GM18909 (cell line): ENCODE measurements around the gene MRPL24.
"Not testable (repeated sequence)": the region's sequence is repeated elsewhere in the genome, so short reads cannot be mapped to it uniquely, and the experiment has no call there.

Source experiments
- ATAC-seq: cut with Tn5 transposase; IDR thresholded peaks from one replicate; pipeline ENCODE4 v1.9.1; 2021; ENCODE audit warnings: mild to moderate bottlenecking; ENCODE audit not compliant: unreplicated experiment, poor library complexity

Gene MRPL24

DNA sequence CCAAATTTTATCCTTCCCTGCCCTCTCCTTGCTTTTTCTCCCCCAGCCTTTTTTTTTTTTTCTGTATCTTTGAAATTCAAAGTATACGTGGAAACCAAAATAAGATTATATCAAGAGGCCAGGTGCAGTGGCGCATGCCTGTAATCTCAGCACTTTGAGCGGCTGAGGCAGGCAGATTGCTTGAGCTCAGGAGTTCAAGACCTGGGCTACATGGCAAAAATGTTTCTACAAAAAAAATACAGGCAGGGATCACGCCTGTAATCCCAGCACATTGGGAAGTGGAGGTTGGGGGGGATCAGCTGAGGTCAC, 19.9 kb upstream of the MRPL24 start:
- no peak for ATAC-seq

- no peak for ATAC-seq
Measured at GRCh38 chr1:156760092-156760795, 19.4 kb upstream of the MRPL24 start.

DNA sequence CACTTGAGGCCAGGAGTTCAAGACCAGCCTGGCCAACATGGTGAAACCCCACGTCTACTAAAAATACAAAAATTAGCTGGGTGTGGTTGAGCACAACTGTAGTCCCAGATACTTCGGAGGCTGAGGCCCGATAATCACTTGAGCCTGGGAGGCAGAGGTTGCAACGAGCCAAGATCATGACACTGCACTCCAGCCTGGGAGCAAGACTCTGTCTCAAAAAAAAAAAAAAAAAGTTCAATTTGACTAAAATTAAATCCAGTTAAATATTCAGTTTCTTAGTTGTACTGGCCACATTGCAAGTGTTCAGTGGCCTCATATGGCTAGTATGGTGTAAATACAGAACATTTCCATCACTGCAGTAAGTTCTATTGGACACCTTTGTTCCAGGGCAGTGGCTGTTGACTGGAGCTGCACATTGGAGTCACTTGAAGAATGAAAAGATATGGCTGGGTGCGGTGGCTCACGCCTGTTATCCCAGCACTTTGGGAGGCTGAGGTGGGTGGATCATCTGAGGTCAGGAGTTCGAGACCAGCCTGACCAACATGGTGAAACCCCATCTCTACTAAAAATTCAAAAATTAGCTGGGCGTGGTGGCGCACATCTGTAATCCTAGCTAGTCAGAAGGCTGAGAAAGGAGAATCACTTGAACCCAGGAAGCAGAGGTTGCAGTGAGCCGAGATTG, 16.8 kb upstream of the MRPL24 start:
- ATAC-seq: not testable (repeated sequence)

- no peak for ATAC-seq
Measured at GRCh38 chr1:156756355-156756754, 15.5 kb upstream of the MRPL24 start.

GRCh38 chr1:156755527-156755950, 14.7 kb upstream of the MRPL24 start:
- no peak for ATAC-seq

GRCh38 chr1:156754219-156754618, 13.3 kb upstream of the MRPL24 start:
- no peak for ATAC-seq

DNA sequence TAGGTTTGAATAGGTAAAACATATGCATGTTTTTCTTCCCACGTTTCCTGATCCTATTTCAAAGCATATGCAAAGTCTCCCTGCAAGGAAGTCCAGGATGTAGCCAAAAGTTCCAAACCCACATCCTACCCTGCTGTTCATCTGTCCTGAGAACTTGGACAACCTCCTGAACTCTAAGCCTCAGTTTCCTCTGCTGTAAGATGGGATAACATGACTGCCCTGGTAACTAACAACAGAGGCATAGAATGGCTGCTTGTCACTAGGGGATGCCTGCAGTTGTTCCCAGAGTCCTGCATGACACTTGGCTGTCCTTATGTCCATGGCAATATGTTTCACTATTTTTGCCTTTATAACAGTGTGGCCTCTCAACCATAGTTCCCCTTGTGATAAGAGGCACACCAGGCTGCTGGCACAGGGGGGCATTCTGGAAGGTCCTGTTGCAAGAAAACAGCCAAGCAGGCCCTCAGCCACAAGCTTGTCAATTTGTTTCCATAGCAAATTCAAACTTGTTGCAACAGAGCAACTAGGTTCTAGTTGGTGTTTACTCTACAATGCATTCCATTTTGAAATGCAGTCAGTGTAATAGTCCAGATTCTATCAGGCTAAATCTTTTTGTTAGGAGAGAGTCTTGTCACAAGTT, 12.1 kb upstream of the MRPL24 start:
- ATAC-seq: no peak

GRCh38 chr1:156751757-156752481, 11.0 kb upstream of the MRPL24 start:
- peak; percentile 73 for ATAC-seq

DNA sequence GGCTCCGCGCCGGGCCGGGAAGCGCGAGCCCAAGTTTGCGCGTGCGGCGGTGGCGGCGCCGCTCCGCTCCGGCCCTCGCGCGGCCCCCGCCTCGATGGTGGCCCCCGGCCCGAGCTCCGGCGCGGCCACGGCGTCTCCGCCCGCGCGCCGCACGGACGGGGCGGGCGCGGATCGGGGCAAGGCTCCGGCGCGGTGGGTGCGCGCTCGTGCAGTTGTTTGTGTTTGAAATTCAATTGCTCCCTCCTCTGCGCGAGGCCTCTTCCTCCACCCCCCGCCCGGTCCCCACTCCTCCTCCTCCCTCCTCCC, 10.5 kb upstream of the MRPL24 start, which contains the start of gene HDGF:
Gene HDGF, minus strand, starts transcription at position 225 of the 306 bp plus-strand sequence. CDS start 246 bp downstream, outside the sequence.
- no peak for ATAC-seq

- ATAC-seq: peak; percentile 8
Measured at GRCh38 chr1:156750711-156751450, 10.0 kb upstream of the MRPL24 start.

- ATAC-seq: no peak
Measured at GRCh38 chr1:156750191-156750672, 9.3 kb upstream of the MRPL24 start.

DNA sequence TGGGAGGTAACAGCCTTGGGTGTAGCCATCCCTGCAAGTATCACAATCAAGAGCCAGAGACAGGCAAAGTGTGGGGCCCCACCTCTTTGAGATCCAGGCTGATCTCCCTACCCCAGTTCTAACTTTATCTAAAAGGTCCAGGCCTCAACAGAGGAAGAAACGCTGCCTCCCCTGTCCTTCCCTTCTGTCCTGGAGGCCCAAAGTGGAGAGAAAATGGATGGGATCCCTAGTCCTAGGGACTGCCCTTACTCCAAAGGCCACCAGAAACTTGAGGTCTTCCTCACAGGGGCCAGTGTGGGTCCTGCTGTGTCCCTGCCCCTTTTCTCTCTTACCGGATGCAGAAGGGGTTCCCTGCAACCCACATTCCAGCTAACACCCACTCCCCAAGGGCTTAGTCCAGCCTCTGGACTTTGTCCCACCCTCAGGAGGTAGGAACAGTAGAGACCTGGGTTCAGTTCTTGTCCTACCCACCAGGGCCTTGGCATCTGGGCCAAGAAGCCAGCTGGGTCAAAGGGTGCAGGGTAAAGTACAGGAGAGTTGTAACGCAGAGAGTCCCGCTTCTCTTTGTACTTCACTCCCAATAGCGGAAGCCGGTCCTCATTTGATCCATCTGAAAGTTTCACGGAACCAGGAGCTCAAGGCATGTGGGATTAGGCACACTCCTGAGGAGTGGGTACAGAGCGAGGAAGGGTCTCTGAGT, 8.7 kb upstream of the MRPL24 start:
- ATAC-seq: no peak

DNA sequence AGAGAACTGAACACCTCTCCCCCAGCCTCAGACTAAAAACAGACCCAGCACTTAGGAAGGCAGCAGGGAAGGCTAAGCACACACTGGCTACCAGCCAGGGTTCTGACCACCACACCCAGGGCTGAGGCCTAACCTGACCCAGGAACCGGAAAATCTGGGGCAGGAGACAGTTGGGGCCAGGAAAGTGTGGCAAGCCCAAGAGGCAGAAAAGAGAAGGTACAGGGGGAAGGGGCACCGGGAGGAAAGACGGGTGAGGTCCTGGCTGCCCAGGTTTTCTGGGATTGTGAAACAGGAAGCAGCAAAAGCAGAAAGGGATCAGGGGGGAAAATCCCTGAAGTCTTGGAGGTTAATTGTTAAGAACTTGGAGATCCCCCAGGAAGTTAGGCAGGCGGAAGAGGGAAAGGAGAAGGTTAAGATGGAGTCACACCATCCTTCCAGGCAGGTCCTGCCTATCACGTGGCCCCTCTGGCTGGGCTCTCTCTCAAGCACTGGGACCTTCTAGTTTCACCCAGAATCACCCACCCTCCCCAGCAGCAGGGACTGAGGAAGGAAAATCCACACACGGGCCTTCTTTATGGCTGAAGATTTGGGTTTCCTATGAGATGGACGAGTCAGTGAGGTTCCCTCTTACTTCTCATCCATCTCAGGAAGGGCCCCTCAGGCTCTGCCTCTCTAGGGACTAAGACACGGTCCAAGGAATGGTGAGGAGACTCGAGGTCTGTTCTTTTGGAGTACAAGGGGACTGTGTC, 8.0 kb upstream of the MRPL24 start:
- no peak for ATAC-seq

DNA sequence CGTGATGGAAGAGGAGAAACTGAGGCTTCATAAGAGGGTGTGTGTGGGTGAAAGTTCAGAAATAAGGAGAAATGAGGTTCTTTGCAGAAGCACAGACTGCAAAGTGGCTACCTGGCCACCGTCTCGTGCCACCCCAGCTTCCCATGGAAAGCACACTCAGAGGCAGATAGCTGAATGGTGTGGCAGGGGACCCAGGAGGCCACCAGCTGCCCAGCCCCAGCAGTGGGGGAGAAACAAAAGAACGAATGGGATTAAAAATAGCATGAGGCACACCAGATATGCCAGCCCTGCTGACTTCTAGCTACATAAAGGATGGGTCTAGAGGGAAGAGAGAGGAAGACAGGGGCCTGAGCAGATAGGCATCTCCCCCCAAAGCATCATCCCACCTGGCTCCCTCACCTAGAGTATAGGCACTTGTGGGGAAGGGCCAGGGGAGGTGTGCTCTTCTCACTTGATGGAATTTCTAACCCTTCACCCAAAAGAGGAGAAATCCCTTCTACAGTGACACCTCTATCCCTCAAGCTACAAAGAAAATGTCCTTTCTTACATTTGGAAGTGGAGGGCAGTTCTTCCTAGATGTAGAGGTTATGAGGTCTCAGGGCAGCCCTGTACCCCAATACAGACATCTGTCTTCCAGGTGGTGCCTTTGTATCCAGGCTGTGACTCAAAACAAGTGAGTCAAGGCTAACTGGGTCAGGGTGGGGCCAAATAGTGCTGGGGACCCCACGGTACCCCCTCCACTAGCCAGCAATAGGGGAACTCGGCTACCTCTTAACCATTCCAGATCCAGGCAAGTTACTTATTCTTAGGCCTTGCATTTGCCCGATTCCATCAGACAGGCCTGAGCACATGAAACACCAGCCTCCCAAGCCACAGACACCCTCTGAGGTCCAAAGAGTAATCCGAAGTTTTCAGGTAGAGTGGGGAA, 7.1 kb upstream of the MRPL24 start:
- no peak for ATAC-seq

- ATAC-seq: no peak
Measured at GRCh38 chr1:156746728-156747631, 6.1 kb upstream of the MRPL24 start.

DNA sequence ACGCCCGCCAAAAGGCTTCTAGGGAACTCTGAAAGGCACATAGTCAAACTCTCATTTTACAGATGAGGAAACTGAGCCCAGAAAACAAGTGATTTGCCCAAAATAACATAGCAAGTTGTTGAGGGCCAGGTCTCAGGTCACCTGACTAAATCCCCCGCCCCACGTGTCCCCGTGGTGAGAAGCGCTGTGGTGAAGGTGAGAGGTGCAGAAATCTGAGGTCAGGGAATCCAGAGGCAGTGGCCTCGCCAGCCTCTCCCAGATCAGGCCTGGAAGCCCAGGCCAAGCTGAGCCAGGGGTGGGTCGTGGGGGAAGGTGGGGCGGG, 5.5 kb upstream of the MRPL24 start:
- no peak for ATAC-seq

DNA sequence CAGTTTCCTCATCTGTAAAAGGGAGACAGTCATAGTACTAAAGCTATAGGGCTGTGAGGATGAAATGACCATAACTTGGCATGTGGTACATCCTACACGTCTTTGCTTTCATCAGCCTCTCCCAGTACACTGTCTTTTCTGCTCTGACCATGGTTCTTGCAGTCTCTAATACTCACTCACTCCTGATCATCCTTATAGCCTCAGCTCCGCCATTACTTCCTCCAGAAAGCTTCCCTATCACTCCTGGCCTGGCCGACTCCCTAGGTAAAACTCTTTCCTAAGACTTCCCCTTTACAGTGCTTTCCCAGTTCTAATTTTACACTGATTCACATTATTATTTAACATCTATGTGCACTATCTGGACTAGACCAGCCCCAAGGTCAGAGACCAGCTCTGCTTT, 5.0 kb upstream of the MRPL24 start:
- ATAC-seq: no peak
